Measurements from ENCODE around the gene BTBD9. TPM values are rescaled to one million over a fixed set of nuclear protein-coding genes. Genes with fewer than 3 reads are reported as not detected.
A peak's percentile ranks its signal among the peaks of the same experiment; 100 is the strongest.

Gene BTBD9
- total RNA-seq, 5 donors from 2014 or later (not counting 1 experiment from before 2014, with no cell fraction given) = 29.3 to 67.7 (median 38.1) TPM

DNA sequence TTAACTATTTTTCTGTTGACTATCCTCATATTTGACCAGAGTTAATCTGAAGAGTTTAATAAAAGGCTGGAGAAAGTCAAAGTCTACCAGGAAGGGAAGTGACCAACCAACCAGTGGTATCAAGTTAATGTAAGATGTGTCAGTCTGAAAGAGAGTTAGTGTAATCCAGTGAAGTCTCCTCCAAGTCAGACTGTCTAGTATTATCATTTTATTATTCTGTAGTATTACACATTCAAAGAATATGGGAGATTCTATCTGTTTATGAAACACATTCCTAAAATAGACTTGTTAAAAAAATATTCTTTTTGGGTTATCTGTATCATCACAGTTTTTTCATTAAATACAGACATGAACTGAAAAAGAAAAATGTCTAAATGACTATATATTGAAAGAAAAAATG is 194.4 kb downstream of the BTBD9 start:
- Histone ChIP-seq H3K4me3 (ENCODE audit: control insufficient read depth in 1 of 2, extremely low read depth in 1 of 2, low read length in 1 of 2) (no peak overlapping the region), H3K27ac (ENCODE audit: low read length) (no peak overlapping the region), H3K9me3 (no peaks in the 10 kb centered on the region), H3K36me3 (ENCODE audit: control insufficient read depth in 2 of 2, extremely low read depth in 1 of 2, insufficient read depth in 1 of 2, low read length in 1 of 2) (no peaks in the 10 kb centered on the region), H3K4me1 (ENCODE audit: control insufficient read depth in 1 of 2, extremely low read depth in 1 of 2, insufficient read depth in 2 of 2, low read length in 2 of 2) (no peaks in the 10 kb centered on the region), H3K27me3 (replicated peaks in 1 of 2; ENCODE audit: control insufficient read depth in 2 of 2, extremely low read depth in 1 of 2, insufficient read depth in 2 of 2, low read length in 1 of 2) (no peaks in the 10 kb centered on the region)
- Mint-ChIP-seq H3K27me3 (no peaks in the 10 kb centered on the region), H3K36me3 (peaks cover 15% of the 10 kb centered on the region), H3K27ac (no peak overlapping the region), H3K4me1 (peaks cover 17 to 24% (median 18%) of the 10 kb centered on the region in 3 donors), H3K9me3 (peaks cover 0 to 6% (median 0%) of the 10 kb centered on the region in 3 donors), H3K4me3 (no peak overlapping the region)
- ChIA-PET POLR2A (no interaction called here), CTCF (no interaction called here)
- ATAC-seq (replicated peaks in 1 of 4) (no peak), DNase-seq (no peak)

DNA sequence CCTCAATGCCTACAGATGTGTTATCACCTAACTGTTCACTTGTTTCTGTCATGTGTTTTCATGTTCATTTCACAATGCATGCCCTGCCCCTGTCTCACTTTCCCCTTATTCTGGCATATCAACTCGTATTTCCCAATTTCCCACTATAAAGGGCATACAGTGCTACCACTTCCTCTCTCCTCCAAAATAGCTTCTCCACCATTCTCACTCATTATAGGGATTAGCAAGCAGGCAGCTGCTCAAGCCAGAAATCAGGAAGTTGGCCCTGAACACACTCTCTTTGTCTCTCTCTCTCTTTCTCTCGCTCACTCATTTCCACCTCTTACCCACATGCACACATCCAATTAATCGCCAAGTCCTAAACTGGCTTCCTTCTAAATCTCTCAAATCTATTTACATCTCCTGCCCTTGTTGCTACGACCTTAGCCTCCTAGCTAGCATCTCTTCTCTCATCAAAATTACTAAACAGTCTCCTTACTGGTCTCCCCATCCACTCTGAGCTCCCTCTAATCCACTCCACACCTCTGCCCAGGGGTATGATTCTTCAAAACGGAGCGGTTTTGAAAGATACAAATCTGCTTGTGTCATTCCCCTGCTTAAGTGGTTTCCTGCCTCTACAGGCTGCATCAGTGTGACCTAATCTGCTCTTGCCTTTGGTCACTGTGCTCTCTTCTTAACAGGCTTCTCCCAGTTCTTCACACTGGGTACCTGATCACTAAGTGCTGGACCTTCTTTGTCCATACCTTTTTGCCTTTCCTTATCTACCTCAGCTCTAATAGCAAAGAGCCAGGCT is 196.2 kb downstream of the BTBD9 start:
- Histone ChIP-seq H3K9me3 (no peaks in the 10 kb centered on the region), H3K4me1 (ENCODE audit: control insufficient read depth in 1 of 2, extremely low read depth in 1 of 2, insufficient read depth in 2 of 2, low read length in 2 of 2) (no peaks in the 10 kb centered on the region), H3K27ac (ENCODE audit: low read length) (no peak overlapping the region), H3K4me3 (ENCODE audit: control insufficient read depth in 1 of 2, extremely low read depth in 1 of 2, low read length in 1 of 2) (no peak overlapping the region), H3K36me3 (ENCODE audit: control insufficient read depth in 2 of 2, extremely low read depth in 1 of 2, insufficient read depth in 1 of 2, low read length in 1 of 2) (no peaks in the 10 kb centered on the region), H3K27me3 (replicated peaks in 1 of 2; ENCODE audit: control insufficient read depth in 2 of 2, extremely low read depth in 1 of 2, insufficient read depth in 2 of 2, low read length in 1 of 2) (no peaks in the 10 kb centered on the region)
- WGBS (ENCODE audit: insufficient coverage) = 68% methylated on average over 6 of the region's 6 CpGs
- H3K36me3 Mint-ChIP-seq = peaks cover 9% of the 10 kb centered on the region
- no peaks in the 10 kb centered on the region for H3K9me3 Mint-ChIP-seq
- no peak overlapping the region for H3K4me3 Mint-ChIP-seq
- H3K4me1 Mint-ChIP-seq = peaks cover 18 to 27% (median 19%) of the 10 kb centered on the region in 3 donors
- CTCF ChIA-PET = no interaction called here
- no peak for ATAC-seq (replicated peaks in 1 of 4)
- no peaks in the 10 kb centered on the region for H3K27me3 Mint-ChIP-seq
- H3K27ac Mint-ChIP-seq = no peak overlapping the region
- DNase-seq = peak in 1 of 35 experiments; percentile 1
- POLR2A ChIA-PET = no interaction called here

DNA sequence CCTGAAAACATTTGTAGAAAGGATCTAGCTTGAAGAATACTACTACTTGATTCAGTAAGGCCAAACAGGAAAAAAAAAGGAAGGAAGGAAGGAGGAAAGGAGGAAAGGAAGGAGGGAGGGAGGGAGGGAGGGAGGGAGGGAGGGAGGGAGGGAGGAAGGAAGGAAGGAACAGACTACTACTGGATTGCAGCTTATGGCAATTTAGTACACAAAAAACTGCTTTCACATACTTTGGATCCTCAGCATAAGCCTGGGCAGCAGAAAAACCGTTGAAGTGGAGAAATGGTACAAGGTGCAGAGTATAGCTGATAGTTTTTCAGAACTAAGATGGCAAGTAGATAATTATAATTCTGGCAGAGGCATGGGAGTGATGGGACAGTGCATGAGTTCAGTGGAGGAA is 201.6 kb downstream of the BTBD9 start:
- no peak overlapping the region for H3K4me3 Mint-ChIP-seq
- H3K4me3 ChIP-seq (ENCODE audit: control insufficient read depth in 1 of 2, extremely low read depth in 1 of 2, low read length in 1 of 2) = no peak overlapping the region
- WGBS (ENCODE audit: insufficient coverage) = no CpG with 5 or more reads among the region's 1 CpG
- DNase-seq (no peak), ATAC-seq (replicated peaks in 1 of 4) (no peak)
- no peaks in the 10 kb centered on the region for H3K36me3 ChIP-seq (ENCODE audit: control insufficient read depth in 2 of 2, extremely low read depth in 1 of 2, insufficient read depth in 1 of 2, low read length in 1 of 2)
- H3K27ac Mint-ChIP-seq = no peak overlapping the region
- H3K9me3 Mint-ChIP-seq = peaks cover 0 to 8% (median 6%) of the 10 kb centered on the region in 3 donors
- no peaks in the 10 kb centered on the region for H3K4me1 ChIP-seq (ENCODE audit: control insufficient read depth in 1 of 2, extremely low read depth in 1 of 2, insufficient read depth in 2 of 2, low read length in 2 of 2)
- H3K27ac ChIP-seq (ENCODE audit: low read length) = no peak overlapping the region
- POLR2A ChIA-PET = interaction anchor here in 1 of 2 donors (0.7 kb wide), 1 partner anchor 338 kb away, joined by 11 read pairs; no protein-coding TSS in a partner anchor
- H3K27me3 ChIP-seq (replicated peaks in 1 of 2; ENCODE audit: control insufficient read depth in 2 of 2, extremely low read depth in 1 of 2, insufficient read depth in 2 of 2, low read length in 1 of 2) = no peaks in the 10 kb centered on the region
- H3K9me3 ChIP-seq = no peaks in the 10 kb centered on the region
- peaks cover 15 to 21% (median 17%) of the 10 kb centered on the region in 3 donors for H3K4me1 Mint-ChIP-seq
- CTCF ChIA-PET = interaction anchor here in 1 of 2 donors (0.6 kb wide), 1 partner anchor 171 kb away, joined by 4 read pairs; no protein-coding TSS in a partner anchor
- no peaks in the 10 kb centered on the region for H3K27me3 Mint-ChIP-seq
- peaks cover 29% of the 10 kb centered on the region for H3K36me3 Mint-ChIP-seq

DNA sequence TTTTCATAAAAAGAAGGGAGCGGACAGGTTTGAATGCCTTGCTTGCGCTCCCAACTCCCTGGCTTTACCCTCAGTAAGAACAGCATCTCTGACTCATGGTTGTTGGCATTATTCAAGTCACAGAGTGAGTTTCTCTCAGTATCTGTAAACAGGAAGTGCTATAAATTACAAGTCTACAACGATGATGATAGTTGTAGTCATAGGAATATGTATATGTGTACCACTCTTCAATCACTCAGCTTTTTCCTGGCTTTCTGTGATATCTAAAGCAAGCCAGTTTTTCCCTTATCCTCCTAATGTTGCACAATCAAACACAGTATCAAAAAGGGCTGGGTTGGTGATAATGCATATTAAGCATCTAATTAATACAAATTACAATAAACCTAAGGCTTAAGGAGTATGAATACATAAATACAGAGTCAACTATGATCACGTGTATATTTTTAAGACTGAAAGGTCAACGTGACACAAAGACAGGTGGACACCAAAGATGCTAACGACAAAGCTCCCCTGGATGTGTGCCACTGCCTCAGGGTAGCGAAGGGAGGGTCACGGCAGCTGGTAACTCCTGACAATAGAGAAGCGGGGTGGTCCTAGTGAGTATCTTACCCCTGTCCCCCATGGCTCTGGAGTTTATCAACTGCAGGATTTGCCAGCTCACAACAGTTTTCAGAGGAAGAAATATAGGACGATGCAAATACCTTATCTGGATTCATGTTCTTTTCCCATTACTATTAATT is 202.8 kb downstream of the BTBD9 start:
- CTCF ChIA-PET = no interaction called here
- Histone ChIP-seq H3K4me3 (ENCODE audit: control insufficient read depth in 1 of 2, extremely low read depth in 1 of 2, low read length in 1 of 2) (no peak overlapping the region), H3K9me3 (no peaks in the 10 kb centered on the region), H3K4me1 (ENCODE audit: control insufficient read depth in 1 of 2, extremely low read depth in 1 of 2, insufficient read depth in 2 of 2, low read length in 2 of 2) (no peaks in the 10 kb centered on the region), H3K36me3 (ENCODE audit: control insufficient read depth in 2 of 2, extremely low read depth in 1 of 2, insufficient read depth in 1 of 2, low read length in 1 of 2) (no peaks in the 10 kb centered on the region), H3K27me3 (replicated peaks in 1 of 2; ENCODE audit: control insufficient read depth in 2 of 2, extremely low read depth in 1 of 2, insufficient read depth in 2 of 2, low read length in 1 of 2) (no peaks in the 10 kb centered on the region), H3K27ac (ENCODE audit: low read length) (no peak overlapping the region)
- DNase-seq = no peak
- peaks cover 0 to 14% (median 8%) of the 10 kb centered on the region in 3 donors for H3K9me3 Mint-ChIP-seq
- no peak overlapping the region for H3K4me3 Mint-ChIP-seq
- H3K27ac Mint-ChIP-seq = no peak overlapping the region
- peaks cover 37% of the 10 kb centered on the region for H3K36me3 Mint-ChIP-seq
- peaks cover 17 to 23% (median 21%) of the 10 kb centered on the region in 3 donors for H3K4me1 Mint-ChIP-seq
- WGBS (ENCODE audit: insufficient coverage) = 98% methylated on average over 5 of the region's 10 CpGs
- ATAC-seq (replicated peaks in 1 of 4) = no peak
- POLR2A ChIA-PET = no interaction called here
- H3K27me3 Mint-ChIP-seq = no peaks in the 10 kb centered on the region

- H3K4me1 Mint-ChIP-seq = peaks cover 17 to 23% (median 21%) of the 10 kb centered on the region in 3 donors
- Histone ChIP-seq H3K9me3 (no peaks in the 10 kb centered on the region), H3K27ac (ENCODE audit: low read length) (no peak overlapping the region), H3K4me1 (ENCODE audit: control insufficient read depth in 1 of 2, extremely low read depth in 1 of 2, insufficient read depth in 2 of 2, low read length in 2 of 2) (no peaks in the 10 kb centered on the region), H3K4me3 (ENCODE audit: control insufficient read depth in 1 of 2, extremely low read depth in 1 of 2, low read length in 1 of 2) (no peak overlapping the region), H3K36me3 (ENCODE audit: control insufficient read depth in 2 of 2, extremely low read depth in 1 of 2, insufficient read depth in 1 of 2, low read length in 1 of 2) (no peaks in the 10 kb centered on the region), H3K27me3 (replicated peaks in 1 of 2; ENCODE audit: control insufficient read depth in 2 of 2, extremely low read depth in 1 of 2, insufficient read depth in 2 of 2, low read length in 1 of 2) (no peaks in the 10 kb centered on the region)
- H3K27ac Mint-ChIP-seq = no peak overlapping the region
- DNase-seq (no peak), ATAC-seq (replicated peaks in 1 of 4) (no peak)
- POLR2A ChIA-PET = no interaction called here
- WGBS (ENCODE audit: insufficient coverage) = no CpG with 5 or more reads among the region's 5 CpGs
- CTCF ChIA-PET = no interaction called here
- H3K27me3 Mint-ChIP-seq = no peaks in the 10 kb centered on the region
- no peak overlapping the region for H3K4me3 Mint-ChIP-seq
- peaks cover 0 to 14% (median 8%) of the 10 kb centered on the region in 3 donors for H3K9me3 Mint-ChIP-seq
- peaks cover 48% of the 10 kb centered on the region for H3K36me3 Mint-ChIP-seq
Measured at GRCh38 chr6:38435330-38435729, 204.4 kb downstream of the BTBD9 start.

DNA sequence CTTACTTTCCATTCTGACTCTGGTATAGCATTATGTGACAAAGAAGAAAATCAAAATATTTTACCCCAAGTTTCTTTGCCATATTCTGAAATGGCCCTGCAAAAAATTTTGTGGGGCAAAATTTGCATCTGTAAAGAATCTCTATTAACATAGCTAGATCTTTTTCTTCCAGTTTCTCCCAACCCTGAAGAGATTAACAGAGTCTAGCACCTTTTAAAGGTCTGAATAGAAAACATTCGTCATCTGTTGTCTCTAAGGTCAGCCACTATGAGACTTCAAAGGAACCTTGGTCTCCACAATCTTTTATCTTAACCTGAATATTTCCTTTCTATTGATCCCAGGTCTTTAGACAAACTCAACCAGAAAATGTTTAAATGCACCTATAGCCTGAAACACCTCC is 205.7 kb downstream of the BTBD9 start:
- CTCF ChIA-PET = no interaction called here
- WGBS (ENCODE audit: insufficient coverage) = 86% methylated on average over 1 of the region's 1 CpG

More for the DNA sequence above, 205.7 kb downstream of the BTBD9 start:
- Mint-ChIP-seq H3K4me3 (no peak overlapping the region), H3K9me3 (peaks cover 0 to 14% (median 8%) of the 10 kb centered on the region in 3 donors), H3K4me1 (peaks cover 17 to 23% (median 21%) of the 10 kb centered on the region in 3 donors), H3K36me3 (peaks cover 51% of the 10 kb centered on the region), H3K27me3 (no peaks in the 10 kb centered on the region), H3K27ac (no peak overlapping the region)
- H3K4me1 ChIP-seq (ENCODE audit: control insufficient read depth in 1 of 2, extremely low read depth in 1 of 2, insufficient read depth in 2 of 2, low read length in 2 of 2) = no peaks in the 10 kb centered on the region
- DNase-seq (no peak), ATAC-seq (replicated peaks in 1 of 4) (no peak)
- H3K36me3 ChIP-seq (ENCODE audit: control insufficient read depth in 2 of 2, extremely low read depth in 1 of 2, insufficient read depth in 1 of 2, low read length in 1 of 2) = no peaks in the 10 kb centered on the region
- no peaks in the 10 kb centered on the region for H3K9me3 ChIP-seq
- H3K27me3 ChIP-seq (replicated peaks in 1 of 2; ENCODE audit: control insufficient read depth in 2 of 2, extremely low read depth in 1 of 2, insufficient read depth in 2 of 2, low read length in 1 of 2) = no peaks in the 10 kb centered on the region
- no peak overlapping the region for H3K27ac ChIP-seq (ENCODE audit: low read length)
- no peak overlapping the region for H3K4me3 ChIP-seq (ENCODE audit: control insufficient read depth in 1 of 2, extremely low read depth in 1 of 2, low read length in 1 of 2)
- POLR2A ChIA-PET = no interaction called here

All from T-cell (primary cell).